CD4-positive, alpha-beta T cell treated with Interferon alpha-2 for 1 hour (primary cell): ENCODE data around the gene PREP.
"Not testable (repeated sequence)": the region's sequence is repeated elsewhere in the genome, so short reads cannot be mapped to it uniquely, and the experiment has no call there.

Experiments
- DNase-seq, 2 donors: peaks; one replicate each; pipeline ENCODE4 v3.0.0-alpha.2; 2020 to 2022

PREP gene

GRCh38 chr6:105259913-105260889 lies 142.7 kb downstream of the PREP start:
- no peak for DNase-seq

- DNase-seq, result no peak
These were observed 144.1 kb downstream of the PREP start for GRCh38 chr6:105258816-105259215.

GRCh38 chr6:105257340-105257739 lies 145.5 kb downstream of the PREP start:
- DNase-seq, result no peak

GRCh38 chr6:105256619-105257018 lies 146.3 kb downstream of the PREP start:
- DNase-seq, result no peak

- no peak for DNase-seq
These were observed 149.1 kb downstream of the PREP start for GRCh38 chr6:105253787-105254186.

- DNase-seq, result no peak
These were observed 151.2 kb downstream of the PREP start for GRCh38 chr6:105251689-105252088.

GRCh38 chr6:105250533-105250932 lies 152.3 kb downstream of the PREP start:
- DNase-seq, result no peak

- no peak for DNase-seq
These were observed 159.4 kb downstream of the PREP start for GRCh38 chr6:105243487-105243886.

- no peak for DNase-seq
These were observed 167.7 kb downstream of the PREP start for GRCh38 chr6:105235155-105235554.

GRCh38 chr6:105231771-105232170 lies 171.1 kb downstream of the PREP start:
- not testable (repeated sequence) for DNase-seq
